Type B pancreatic cell (in vitro differentiated cells): ENCODE results near the gene FAM187B. TPM values are rescaled to one million over a fixed set of nuclear protein-coding genes. Genes with fewer than 3 reads are reported as not detected.
"Not testable (repeated sequence)": the region's sequence is repeated elsewhere in the genome, so short reads cannot be mapped to it uniquely, and the experiment has no call there.

Source experiments
- DNase-seq: peaks from one replicate; pipeline ENCODE4 v3.0.0; 2021; ENCODE audit warnings: mixed read lengths; ENCODE audit not compliant: unreplicated experiment; ENCODE audit errors: extremely low spot score
- H3K27ac Mint-ChIP-seq: 2 replicates; pipeline ENCODE4 v1.8.0; 2021; ENCODE audit warnings: mild to moderate bottlenecking, mixed read lengths
- H3K27me3 Mint-ChIP-seq: 2 replicates; pipeline ENCODE4 v1.8.0; 2021; ENCODE audit warnings: mixed read lengths
- H3K36me3 Mint-ChIP-seq: 2 replicates; pipeline ENCODE4 v1.8.0; 2021; ENCODE audit warnings: mixed read lengths
- H3K4me1 Mint-ChIP-seq: one replicate; pipeline ENCODE4 v1.8.0; 2021; ENCODE audit warnings: mixed read lengths; ENCODE audit not compliant: unreplicated experiment
- H3K4me3 Mint-ChIP-seq: 2 replicates; pipeline ENCODE4 v1.8.0; 2021; ENCODE audit warnings: mild to moderate bottlenecking, mixed read lengths
- H3K9me3 Mint-ChIP-seq: 2 replicates; pipeline ENCODE4 v1.8.0; 2021; ENCODE audit warnings: mixed read lengths
- total RNA-seq: library from RNA; stranded (reverse); gene quantifications from 2 replicates; pipeline ENCODE4 v1.2.1, GENCODE V29; 2021; ENCODE audit warnings: low replicate concordance
- TF ChIP-seq, protein P1 (sequence below): fragments of 200-600 bp; sonication (generic); conservative IDR thresholded peaks from 2 replicates; pipeline ENCODE4 v1.5.0; 2021; ENCODE audit warnings: antibody characterized with exemption, mild to moderate bottlenecking

Gene FAM187B
- total RNA-seq, 1 donor from 2014 or later = not detected

DNA sequence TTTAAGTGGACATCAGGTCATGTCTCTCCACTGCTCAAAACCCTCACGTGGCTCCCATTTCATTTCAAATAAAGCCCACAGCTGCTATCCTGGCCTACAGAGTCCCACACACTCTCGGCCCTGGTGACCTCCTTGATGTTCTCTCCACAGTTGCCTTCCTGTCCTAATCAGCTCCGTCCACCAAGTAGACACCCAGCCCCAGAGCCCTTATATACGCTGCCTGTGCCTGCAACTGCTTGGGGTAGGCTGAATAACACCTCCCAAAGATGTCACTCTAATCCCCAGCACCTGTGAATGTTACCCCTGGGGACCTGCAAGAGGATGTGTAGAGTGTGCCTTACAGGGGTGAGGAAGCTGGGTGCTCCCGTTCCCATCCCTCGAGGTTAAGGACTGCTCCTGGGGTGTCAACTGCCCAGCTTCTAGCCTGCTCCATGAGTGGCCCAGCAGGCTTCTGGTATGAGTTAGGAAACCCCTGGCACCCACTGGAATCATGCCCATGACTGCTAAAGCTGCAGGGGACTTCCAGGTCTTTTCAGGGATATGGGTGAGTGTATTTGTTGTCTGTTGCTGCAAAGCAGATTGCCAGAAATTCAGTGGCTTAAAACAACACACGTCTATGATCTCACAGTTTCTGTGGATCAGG lies 6.0 kb downstream of the FAM187B start:
- H3K27ac Mint-ChIP-seq = no peak overlapping the region
- TF ChIP-seq, protein P1, sequence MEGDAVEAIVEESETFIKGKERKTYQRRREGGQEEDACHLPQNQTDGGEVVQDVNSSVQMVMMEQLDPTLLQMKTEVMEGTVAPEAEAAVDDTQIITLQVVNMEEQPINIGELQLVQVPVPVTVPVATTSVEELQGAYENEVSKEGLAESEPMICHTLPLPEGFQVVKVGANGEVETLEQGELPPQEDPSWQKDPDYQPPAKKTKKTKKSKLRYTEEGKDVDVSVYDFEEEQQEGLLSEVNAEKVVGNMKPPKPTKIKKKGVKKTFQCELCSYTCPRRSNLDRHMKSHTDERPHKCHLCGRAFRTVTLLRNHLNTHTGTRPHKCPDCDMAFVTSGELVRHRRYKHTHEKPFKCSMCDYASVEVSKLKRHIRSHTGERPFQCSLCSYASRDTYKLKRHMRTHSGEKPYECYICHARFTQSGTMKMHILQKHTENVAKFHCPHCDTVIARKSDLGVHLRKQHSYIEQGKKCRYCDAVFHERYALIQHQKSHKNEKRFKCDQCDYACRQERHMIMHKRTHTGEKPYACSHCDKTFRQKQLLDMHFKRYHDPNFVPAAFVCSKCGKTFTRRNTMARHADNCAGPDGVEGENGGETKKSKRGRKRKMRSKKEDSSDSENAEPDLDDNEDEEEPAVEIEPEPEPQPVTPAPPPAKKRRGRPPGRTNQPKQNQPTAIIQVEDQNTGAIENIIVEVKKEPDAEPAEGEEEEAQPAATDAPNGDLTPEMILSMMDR = no peak
- H3K9me3 Mint-ChIP-seq = peaks cover 5% of the 10 kb centered on the region
- no peaks in the 10 kb centered on the region for H3K36me3 Mint-ChIP-seq
- H3K4me3 Mint-ChIP-seq = no peak overlapping the region
- no peaks in the 10 kb centered on the region for H3K4me1 Mint-ChIP-seq
- DNase-seq = no peak
- H3K27me3 Mint-ChIP-seq = no peaks in the 10 kb centered on the region

DNA sequence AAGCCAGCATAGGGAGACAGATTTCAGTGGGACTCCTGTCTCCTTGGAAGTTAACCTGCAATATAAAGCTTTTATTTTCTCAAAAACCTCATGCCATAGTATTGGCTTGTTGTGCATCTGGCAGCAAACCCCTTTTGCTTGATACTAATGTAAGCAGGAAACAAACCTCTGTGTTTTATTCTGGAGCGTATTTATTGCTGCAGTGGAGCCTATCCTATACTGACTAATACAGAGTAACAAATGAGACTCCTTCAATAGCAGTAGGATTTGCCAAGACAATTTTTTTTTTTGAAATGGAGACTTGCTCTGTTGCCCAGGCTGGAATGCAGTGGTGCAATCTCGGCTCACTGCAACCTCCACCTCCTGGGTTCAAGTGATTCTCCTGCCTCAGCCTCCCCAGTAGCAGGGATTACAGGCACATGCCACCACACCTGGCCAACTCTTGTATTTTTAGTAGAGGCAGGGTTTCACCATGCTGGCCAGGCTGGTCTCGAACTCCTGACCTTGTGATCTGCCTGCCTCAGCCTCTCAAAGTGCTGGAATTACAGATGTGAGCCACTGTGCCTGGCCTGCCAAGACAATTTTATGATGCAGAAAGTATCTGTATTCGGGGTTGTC lies 7.5 kb downstream of the FAM187B start:
- H3K27me3 Mint-ChIP-seq, H3K9me3 Mint-ChIP-seq, H3K4me1 Mint-ChIP-seq, H3K4me3 Mint-ChIP-seq, DNase-seq, H3K36me3 Mint-ChIP-seq: not testable (repeated sequence)
- peak overlapping the region; percentile 70 for H3K27ac Mint-ChIP-seq

DNA sequence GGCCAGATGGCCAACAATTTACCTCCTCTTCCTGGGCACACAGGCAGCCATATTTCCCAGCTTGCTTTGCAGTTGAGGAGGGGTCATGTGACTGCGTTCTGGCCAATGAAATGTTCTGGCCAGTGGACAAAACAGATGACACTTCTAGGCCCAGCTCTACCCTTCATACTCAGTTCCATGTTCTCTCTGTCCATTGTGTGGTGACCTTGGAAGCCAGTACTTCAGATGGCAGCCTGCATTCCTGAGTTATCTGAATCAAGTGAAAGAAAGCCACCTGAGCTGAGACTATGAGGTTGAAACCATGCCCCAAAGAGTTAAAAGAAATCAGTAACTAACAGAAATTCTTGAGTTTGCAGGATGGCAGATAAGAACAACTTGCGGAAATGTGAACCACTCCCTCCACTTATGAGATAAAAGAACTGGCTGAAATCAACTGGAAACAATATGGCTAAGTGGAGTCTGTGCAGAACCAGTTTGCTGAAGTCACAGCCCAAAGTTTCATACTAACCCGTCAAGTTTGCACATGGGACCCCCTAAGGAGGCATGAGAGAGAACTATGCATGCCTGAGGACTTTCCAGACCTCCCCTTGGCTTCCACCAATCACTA lies 8.1 kb downstream of the FAM187B start:
- TF ChIP-seq, protein P1 = no peak
- H3K27me3 Mint-ChIP-seq = no peaks in the 10 kb centered on the region
- H3K36me3 Mint-ChIP-seq = no peaks in the 10 kb centered on the region

DNA sequence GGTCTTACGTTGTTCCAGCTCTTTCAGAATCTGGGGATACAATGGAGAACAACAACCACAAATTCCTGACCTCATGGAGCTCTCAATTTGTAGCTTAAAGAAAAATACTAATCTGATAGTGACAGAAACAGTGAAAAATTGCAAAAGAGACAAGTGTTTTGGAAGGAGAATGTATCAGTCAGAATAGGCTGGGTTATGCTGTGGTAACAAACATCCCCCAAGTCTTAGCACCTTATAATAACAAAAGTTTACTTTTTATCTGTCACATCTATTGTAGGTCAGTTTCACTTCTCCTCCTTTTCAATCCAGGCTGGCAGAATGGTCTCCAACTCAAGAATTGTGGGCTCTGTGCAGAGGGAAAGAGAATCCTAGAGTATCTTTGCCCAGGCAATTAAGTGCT lies 9.5 kb downstream of the FAM187B start:
- H3K9me3 Mint-ChIP-seq = peaks cover 5% of the 10 kb centered on the region
- TF ChIP-seq, protein P1 = no peak
- H3K27ac Mint-ChIP-seq = no peak overlapping the region
- no peaks in the 10 kb centered on the region for H3K4me1 Mint-ChIP-seq
- DNase-seq = no peak
- H3K36me3 Mint-ChIP-seq = no peaks in the 10 kb centered on the region
- H3K27me3 Mint-ChIP-seq = no peaks in the 10 kb centered on the region
- no peak overlapping the region for H3K4me3 Mint-ChIP-seq

More for the DNA sequence above, 8.1 kb downstream of the FAM187B start:
- peaks cover 5% of the 10 kb centered on the region for H3K9me3 Mint-ChIP-seq
- H3K4me1 Mint-ChIP-seq = no peaks in the 10 kb centered on the region
- H3K27ac Mint-ChIP-seq = peak overlapping the region; percentile 70
- no peak for DNase-seq
- no peak overlapping the region for H3K4me3 Mint-ChIP-seq

DNA sequence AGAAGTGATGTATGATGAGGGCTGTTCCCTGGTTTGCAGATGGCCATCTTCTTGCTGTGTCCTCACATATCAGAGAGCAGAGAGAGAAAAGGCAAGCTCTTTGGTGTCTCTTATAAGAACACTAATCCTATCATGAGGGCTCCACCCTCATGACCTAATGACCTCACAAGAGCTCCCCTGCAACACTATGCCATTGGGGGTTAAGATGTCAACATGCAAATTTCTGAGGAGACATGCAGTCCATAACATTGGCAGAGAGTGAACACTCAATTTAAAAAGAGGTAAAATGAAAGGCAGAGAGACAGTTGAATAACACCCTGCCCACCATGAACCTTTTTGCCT lies 10.9 kb downstream of the FAM187B start:
- H3K27me3 Mint-ChIP-seq = no peaks in the 10 kb centered on the region
- no peak overlapping the region for H3K27ac Mint-ChIP-seq
- no peak overlapping the region for H3K4me3 Mint-ChIP-seq
- no peaks in the 10 kb centered on the region for H3K4me1 Mint-ChIP-seq
- no peak for DNase-seq
- H3K9me3 Mint-ChIP-seq = peaks cover 5% of the 10 kb centered on the region
- TF ChIP-seq, protein P1 = no peak
- no peaks in the 10 kb centered on the region for H3K36me3 Mint-ChIP-seq
